SK-N-SH treated with all-trans-retinoic acid at 6 μM for 48 hours (cell line): ENCODE data around the gene CRYGA.
"Not testable (repeated sequence)": the region's sequence is repeated elsewhere in the genome, so short reads cannot be mapped to it uniquely, and the experiment has no call there.

Source experiments
- CSDC2 ChIP-seq: fragments of 250-450 bp; sonication (Bioruptor Pico); IDR thresholded peaks from 2 replicates; pipeline ENCODE4 v1.5.0; 2020; ENCODE audit warnings: mild to moderate bottlenecking, moderate library complexity
- ESRRG ChIP-seq: fragments of 250-450 bp; sonication (Bioruptor Pico); IDR thresholded peaks from 2 replicates; pipeline ENCODE4 v1.6.1; 2021; ENCODE audit warnings: mild to moderate bottlenecking
- RARB ChIP-seq: fragments of 250-450 bp; sonication (Bioruptor Pico); IDR thresholded peaks from 2 replicates; pipeline ENCODE4 v1.8.0; 2021; ENCODE audit warnings: mild to moderate bottlenecking, moderate library complexity
- SNAI2 ChIP-seq: fragments of 250-450 bp; sonication (Bioruptor Pico); IDR thresholded peaks from 2 replicates; pipeline ENCODE4 v1.5.0; 2020; ENCODE audit warnings: mild to moderate bottlenecking, moderate library complexity
- ZNF565 ChIP-seq: fragments of 450-650 bp; formaldehyde crosslinking; conservative IDR thresholded peaks from 2 replicates; pipeline ENCODE4 v1.5.0; 2020; ENCODE audit warnings: low read depth, mild to moderate bottlenecking, moderate library complexity
- TF ChIP-seq, protein P1 (sequence below): fragments of 250-450 bp; sonication (Bioruptor Pico); IDR thresholded peaks from 2 replicates; pipeline ENCODE4 v1.5.1; 2021; ENCODE audit warnings: mild to moderate bottlenecking, moderate library complexity
- TF ChIP-seq, protein P2 (sequence below): fragments of 250-450 bp; sonication (Bioruptor Pico); IDR thresholded peaks from 2 replicates; pipeline ENCODE4 v1.8.0; 2021; ENCODE audit warnings: low read depth, mild to moderate bottlenecking, moderate library complexity, borderline replicate concordance

DNA sequence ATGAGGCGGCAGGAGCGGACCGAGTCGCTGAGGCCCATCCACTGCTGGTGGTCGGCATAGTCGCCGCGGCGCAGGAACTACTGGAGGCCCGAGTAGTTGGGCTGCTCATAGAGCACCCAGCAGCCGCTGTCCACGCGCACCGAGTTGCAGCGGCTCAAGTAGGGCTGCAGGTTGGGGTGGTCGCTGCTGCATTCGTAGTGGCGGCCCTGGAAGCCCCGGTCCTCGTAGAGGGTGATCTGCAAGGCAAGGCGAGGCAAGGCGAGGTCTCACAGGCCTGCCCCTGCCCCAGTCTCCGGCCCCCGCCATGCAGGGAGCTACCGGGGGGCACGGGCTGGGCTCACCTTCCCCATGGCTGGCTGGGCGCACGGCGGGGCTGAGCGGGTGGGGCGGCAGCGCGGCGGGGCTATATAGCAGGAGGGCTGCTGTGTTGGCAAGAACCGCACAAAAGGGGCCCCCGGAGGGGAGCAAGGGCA lies 51.1 kb downstream of the CRYGA start:
- TF ChIP-seq, protein P1, sequence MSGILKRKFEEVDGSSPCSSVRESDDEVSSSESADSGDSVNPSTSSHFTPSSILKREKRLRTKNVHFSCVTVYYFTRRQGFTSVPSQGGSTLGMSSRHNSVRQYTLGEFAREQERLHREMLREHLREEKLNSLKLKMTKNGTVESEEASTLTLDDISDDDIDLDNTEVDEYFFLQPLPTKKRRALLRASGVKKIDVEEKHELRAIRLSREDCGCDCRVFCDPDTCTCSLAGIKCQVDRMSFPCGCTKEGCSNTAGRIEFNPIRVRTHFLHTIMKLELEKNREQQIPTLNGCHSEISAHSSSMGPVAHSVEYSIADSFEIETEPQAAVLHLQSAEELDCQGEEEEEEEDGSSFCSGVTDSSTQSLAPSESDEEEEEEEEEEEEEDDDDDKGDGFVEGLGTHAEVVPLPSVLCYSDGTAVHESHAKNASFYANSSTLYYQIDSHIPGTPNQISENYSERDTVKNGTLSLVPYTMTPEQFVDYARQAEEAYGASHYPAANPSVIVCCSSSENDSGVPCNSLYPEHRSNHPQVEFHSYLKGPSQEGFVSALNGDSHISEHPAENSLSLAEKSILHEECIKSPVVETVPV (CRISPR knock-in tag), result not testable (repeated sequence)
- TF ChIP-seq SNAI2 (CRISPR knock-in tag); CSDC2 (CRISPR knock-in tag); ZNF565; ESRRG (CRISPR knock-in tag); RARB (CRISPR knock-in tag): not testable (repeated sequence)
- TF ChIP-seq, protein P2, sequence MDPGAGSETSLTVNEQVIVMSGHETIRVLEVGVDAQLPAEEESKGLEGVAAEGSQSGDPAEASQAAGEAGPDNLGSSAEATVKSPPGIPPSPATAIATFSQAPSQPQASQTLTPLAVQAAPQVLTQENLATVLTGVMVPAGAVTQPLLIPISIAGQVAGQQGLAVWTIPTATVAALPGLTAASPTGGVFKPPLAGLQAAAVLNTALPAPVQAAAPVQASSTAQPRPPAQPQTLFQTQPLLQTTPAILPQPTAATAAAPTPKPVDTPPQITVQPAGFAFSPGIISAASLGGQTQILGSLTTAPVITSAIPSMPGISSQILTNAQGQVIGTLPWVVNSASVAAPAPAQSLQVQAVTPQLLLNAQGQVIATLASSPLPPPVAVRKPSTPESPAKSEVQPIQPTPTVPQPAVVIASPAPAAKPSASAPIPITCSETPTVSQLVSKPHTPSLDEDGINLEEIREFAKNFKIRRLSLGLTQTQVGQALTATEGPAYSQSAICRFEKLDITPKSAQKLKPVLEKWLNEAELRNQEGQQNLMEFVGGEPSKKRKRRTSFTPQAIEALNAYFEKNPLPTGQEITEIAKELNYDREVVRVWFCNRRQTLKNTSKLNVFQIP, result not testable (repeated sequence)
